GM15510 (cell line): ENCODE results near the gene RASSF6.

Source experiments
- POLR2A ChIP-seq: IDR thresholded peaks from 3 replicates; pipeline ENCODE4 v1.6.1; 2011; ENCODE audit warnings: borderline replicate concordance; ENCODE audit not compliant: insufficient read length; ENCODE audit errors: extremely low read depth

The RASSF6 gene, protein sequence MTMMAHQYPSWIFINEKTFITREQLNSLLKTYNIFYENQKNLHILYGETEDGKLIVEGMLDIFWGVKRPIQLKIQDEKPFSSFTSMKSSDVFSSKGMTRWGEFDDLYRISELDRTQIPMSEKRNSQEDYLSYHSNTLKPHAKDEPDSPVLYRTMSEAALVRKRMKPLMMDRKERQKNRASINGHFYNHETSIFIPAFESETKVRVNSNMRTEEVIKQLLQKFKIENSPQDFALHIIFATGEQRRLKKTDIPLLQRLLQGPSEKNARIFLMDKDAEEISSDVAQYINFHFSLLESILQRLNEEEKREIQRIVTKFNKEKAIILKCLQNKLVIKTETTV

GRCh38 chr4:73620115-73620792 is at the start of gene RASSF6:
Gene RASSF6 (minus strand): TSS chr4:73620436. CDS start chr4:73611795, 8,641 bp downstream.
- no peak for TF ChIP-seq POLR2A

GRCh38 chr4:73669410-73670183 is 49.4 kb upstream of the RASSF6 start:
- TF ChIP-seq POLR2A = no peak

DNA sequence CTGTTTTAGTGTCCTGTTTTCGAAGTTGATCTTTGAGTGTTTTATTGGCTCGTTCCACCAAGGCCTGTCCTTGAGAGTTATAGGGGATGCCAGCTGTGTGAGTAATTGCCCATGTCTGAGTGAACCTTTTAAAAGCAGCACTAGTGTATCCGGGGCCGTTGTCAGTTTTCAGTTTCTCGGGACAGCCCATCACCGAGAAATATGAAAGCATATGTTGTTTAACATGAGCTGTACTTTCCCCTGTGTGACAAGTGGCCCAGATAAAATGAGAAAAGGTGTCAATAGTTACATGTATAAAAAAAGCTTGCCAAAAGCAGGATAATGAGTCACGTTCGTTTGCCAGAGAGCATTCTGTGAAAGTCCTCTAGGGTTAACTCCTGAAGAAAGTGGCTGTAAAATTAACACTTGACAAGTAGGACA is 48.6 kb upstream of the RASSF6 start:
- TF ChIP-seq POLR2A = no peak

GRCh38 chr4:73664470-73664869 is 44.2 kb upstream of the RASSF6 start:
- no peak for TF ChIP-seq POLR2A

DNA sequence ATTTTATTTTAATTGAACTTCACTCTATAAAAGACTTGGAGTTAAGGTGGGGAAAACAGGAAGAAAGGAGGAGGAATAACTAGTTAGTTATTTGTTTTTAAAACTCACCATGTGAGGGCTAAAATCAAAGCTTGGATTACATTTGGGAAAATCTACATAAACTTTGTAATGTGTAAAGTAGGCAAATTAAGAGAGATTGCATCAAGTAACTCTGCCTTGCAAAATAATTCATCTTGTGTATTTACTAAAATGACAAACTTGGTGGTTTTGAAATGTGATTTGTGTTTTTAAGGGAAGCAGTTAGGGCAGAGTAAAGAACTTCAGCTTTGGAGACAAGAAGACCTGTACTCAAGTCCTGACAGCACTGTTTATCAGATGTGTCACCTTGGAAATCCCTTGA is 43.3 kb upstream of the RASSF6 start:
- no peak for TF ChIP-seq POLR2A

DNA sequence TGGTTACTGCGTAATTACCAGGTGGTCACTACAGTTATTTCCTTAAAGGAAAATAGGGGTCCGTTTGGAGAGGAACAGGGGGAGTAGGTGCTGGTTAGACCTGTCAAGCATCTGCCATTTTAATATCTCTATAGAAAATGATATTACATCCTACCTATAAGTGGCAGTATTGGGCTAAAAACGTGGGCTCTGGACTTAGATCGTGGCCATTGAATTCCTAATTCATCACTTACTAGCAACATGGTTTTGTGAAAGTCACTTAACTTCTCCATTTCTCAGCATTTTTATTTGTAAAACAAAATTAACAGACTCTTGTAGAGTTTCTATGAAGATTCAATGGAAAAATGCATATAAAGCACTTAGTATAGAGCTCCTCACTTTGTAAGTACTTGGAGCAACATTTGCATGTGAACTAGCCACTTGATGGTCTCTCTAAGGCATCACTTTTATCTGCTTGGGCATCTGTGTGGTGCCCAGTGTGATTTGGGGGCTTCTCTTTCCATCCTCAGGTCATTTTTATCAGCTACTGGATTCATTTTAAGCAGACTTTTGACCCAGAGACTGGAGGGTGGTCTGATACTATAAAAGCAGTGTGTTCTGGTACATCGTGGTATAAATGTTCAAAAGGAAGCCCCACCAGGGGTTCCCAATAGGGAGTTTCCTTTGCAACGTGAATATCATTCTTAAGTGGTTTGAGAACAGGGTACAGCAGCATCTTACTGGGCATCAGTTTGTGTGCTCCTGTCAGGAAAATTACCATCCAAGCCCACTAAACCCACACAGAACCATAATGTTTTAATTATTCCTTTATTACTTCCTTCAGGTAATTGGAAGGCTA is 42.7 kb upstream of the RASSF6 start:
- no peak for TF ChIP-seq POLR2A

GRCh38 chr4:73661646-73662119 is 41.4 kb upstream of the RASSF6 start:
- no peak for TF ChIP-seq POLR2A

DNA sequence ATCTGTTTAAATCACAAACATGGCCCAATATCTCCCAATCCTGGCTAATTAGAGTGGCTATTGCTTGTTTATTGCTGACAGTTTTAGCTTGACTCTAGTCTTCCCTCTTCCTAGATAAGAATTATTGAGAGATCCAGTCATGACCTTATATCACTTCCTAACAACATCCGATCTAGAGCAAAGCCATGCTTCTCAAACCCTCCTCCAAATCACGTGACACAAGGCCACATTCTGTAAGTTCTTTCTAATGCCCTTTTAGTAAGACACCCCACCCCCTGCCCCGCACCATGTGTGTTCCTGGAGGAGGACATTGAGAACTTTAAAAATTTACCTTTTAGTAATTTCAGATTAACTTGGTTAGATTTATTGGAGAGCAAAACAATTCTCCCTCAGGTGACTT is 40.6 kb upstream of the RASSF6 start:
- TF ChIP-seq POLR2A = no peak

- TF ChIP-seq POLR2A = no peak
These were observed 33.5 kb upstream of the RASSF6 start for GRCh38 chr4:73653695-73654106.

- no peak for TF ChIP-seq POLR2A
These were observed 30.0 kb upstream of the RASSF6 start for GRCh38 chr4:73650250-73650649.

DNA sequence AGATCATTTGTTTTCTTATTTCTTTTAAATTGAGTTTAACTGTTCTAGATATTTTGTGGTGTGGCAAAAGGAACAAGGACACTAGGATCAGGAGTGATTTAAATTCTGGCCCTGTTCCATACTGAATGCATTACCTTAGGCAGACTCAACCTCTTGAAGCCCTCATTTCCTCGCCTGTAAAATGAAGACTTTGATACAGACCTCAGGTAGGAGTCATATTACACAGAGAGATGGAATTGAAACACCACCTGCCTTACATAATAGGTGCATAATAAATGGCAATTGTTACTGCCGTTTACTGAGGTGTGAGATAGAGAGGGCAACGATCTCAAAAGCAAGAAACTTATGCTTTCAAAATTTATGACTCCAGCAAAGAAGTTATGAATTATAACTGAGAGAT is 28.2 kb upstream of the RASSF6 start:
- TF ChIP-seq POLR2A = no peak

GRCh38 chr4:73646117-73646516 is 25.9 kb upstream of the RASSF6 start:
- TF ChIP-seq POLR2A = no peak

- TF ChIP-seq POLR2A = no peak
These were observed 11.5 kb upstream of the RASSF6 start for GRCh38 chr4:73631565-73632226.

GRCh38 chr4:73621357-73621756 is 1.1 kb upstream of the RASSF6 start:
- no peak for TF ChIP-seq POLR2A
